Activated B cell treated with CpG ODN at 0.5 μM for 24 hours (primary cell): ENCODE results near the gene CORIN. TPM values are rescaled to one million over a fixed set of nuclear protein-coding genes. Genes with fewer than 3 reads are reported as not detected.

Source experiments
- ATAC-seq: fragments of 200-7000 bp; cut with Tn5 transposase; one replicate; pipeline ENCODE4 v1.10.0; 2021; ENCODE audit warnings: low read depth, mild to moderate bottlenecking, moderate library complexity
- CTCF ChIA-PET: fragments of 350-600 bp; sonication (Branson Sonifier 250); formaldehyde crosslinking; loops from one replicate; lab custom pipeline; 2021; ENCODE audit warnings: antibody characterized with exemption; lab: Charles Lee
- POLR2A ChIA-PET: fragments of 350-600 bp; sonication (Branson Sonifier 250); formaldehyde crosslinking; loops from one replicate; lab custom pipeline; 2021; ENCODE audit warnings: antibody characterized with exemption; lab: Charles Lee
- DNase-seq: peaks from one replicate; pipeline ENCODE4 v3.0.0; 2022
- H3K27ac Mint-ChIP-seq: one replicate; pipeline ENCODE4 v1.8.0; 2020; ENCODE audit warnings: mixed read lengths
- H3K27me3 Mint-ChIP-seq: one replicate; pipeline ENCODE4 v1.8.0; 2021; ENCODE audit warnings: mixed read lengths
- H3K36me3 Mint-ChIP-seq: one replicate; pipeline ENCODE4 v1.8.0; 2021; ENCODE audit warnings: low read depth, mixed read lengths
- H3K4me1 Mint-ChIP-seq: one replicate; pipeline ENCODE4 v1.8.0; 2021; ENCODE audit warnings: mixed read lengths
- H3K4me3 Mint-ChIP-seq: one replicate; pipeline ENCODE4 v1.8.0; 2020; ENCODE audit warnings: mild to moderate bottlenecking, mixed read lengths
- H3K9me3 Mint-ChIP-seq: one replicate; pipeline ENCODE4 v1.8.0; 2020; ENCODE audit warnings: mixed read lengths
- intact Hi-C: fragments of 100-400 bp; cut with micrococcal nuclease; formaldehyde crosslinking; loops from one replicate; pipeline ENCODE4 v1.15.1; 2024
- total RNA-seq: library from RNA; stranded (reverse); gene quantifications from 2 replicates; pipeline ENCODE4 v1.2.3, GENCODE V29; 2022
- TF ChIP-seq, protein P1 (sequence below): fragments of 200-600 bp; IDR thresholded peaks from one replicate; pipeline ENCODE4 v1.8.0; 2022; ENCODE audit warnings: antibody characterized with exemption, mild to moderate bottlenecking

The CORIN gene
- total RNA-seq, 1 donor from 2014 or later, result not detected

DNA sequence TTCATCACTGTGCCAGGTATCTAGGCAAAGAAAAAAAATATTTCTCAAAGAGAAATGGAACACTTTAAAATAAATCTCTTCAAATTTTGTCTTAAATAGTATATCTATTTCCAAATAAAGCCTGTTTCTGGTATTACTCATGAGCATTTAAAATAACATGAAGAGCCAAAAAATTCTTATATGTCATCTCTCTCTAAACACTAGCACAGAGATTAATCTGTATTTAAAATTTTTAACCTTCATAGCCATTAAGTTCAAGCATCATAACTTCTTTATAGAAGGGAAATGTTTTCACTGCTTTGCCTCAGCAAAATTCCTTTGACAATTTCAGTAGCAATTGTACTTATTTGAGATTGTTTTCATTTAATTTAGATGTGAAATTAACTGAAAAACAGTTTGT is 5.1 kb upstream of the CORIN start:
- no peak overlapping the region for H3K4me3 Mint-ChIP-seq
- ChIA-PET POLR2A (no interaction called here), CTCF (no interaction called here)
- TF ChIP-seq, protein P1, sequence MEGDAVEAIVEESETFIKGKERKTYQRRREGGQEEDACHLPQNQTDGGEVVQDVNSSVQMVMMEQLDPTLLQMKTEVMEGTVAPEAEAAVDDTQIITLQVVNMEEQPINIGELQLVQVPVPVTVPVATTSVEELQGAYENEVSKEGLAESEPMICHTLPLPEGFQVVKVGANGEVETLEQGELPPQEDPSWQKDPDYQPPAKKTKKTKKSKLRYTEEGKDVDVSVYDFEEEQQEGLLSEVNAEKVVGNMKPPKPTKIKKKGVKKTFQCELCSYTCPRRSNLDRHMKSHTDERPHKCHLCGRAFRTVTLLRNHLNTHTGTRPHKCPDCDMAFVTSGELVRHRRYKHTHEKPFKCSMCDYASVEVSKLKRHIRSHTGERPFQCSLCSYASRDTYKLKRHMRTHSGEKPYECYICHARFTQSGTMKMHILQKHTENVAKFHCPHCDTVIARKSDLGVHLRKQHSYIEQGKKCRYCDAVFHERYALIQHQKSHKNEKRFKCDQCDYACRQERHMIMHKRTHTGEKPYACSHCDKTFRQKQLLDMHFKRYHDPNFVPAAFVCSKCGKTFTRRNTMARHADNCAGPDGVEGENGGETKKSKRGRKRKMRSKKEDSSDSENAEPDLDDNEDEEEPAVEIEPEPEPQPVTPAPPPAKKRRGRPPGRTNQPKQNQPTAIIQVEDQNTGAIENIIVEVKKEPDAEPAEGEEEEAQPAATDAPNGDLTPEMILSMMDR, result no peak
- no peak overlapping the region for H3K27ac Mint-ChIP-seq
- intact Hi-C loops, result no loop called here
- peaks cover 15% of the 10 kb centered on the region for H3K4me1 Mint-ChIP-seq
- no peaks in the 10 kb centered on the region for H3K27me3 Mint-ChIP-seq
- H3K36me3 Mint-ChIP-seq, result peaks cover 25% of the 10 kb centered on the region
- no peaks in the 10 kb centered on the region for H3K9me3 Mint-ChIP-seq
- ATAC-seq (no peak), DNase-seq (no peak)

DNA sequence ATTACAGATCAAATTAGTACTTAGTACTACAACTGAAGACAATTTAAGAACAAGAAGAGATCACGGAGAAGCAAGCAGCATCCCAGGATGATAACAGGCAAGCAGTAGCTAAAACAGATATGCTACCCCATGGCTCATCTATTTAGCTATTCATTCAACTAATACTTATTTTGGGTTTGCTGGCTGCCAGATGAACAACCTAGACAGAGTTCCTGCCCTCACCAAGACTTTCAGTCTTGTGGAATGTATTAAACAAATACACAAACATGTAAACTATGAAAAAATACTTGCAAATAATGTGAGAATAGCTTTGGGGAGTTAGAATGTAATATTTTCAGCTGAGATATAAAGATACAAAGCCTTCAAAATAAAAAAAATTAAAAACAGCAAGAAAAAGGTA is 2.4 kb upstream of the CORIN start:
- H3K4me3 Mint-ChIP-seq, result no peak overlapping the region
- CTCF ChIA-PET, result interaction anchor here (1.1 to 1.6 kb wide), 3 partner anchors 13 to 172 kb away, joined by 3 to 6 read pairs (median 4); no protein-coding TSS in a partner anchor
- H3K27me3 Mint-ChIP-seq, result peaks cover 6% of the 10 kb centered on the region
- intact Hi-C loops, result no loop called here
- no peak overlapping the region for H3K27ac Mint-ChIP-seq
- ATAC-seq (no peak), DNase-seq (no peak)
- no peaks in the 10 kb centered on the region for H3K9me3 Mint-ChIP-seq
- peaks cover 10% of the 10 kb centered on the region for H3K36me3 Mint-ChIP-seq
- POLR2A ChIA-PET, result no interaction called here
- TF ChIP-seq, protein P1, result no peak
- H3K4me1 Mint-ChIP-seq, result peaks cover 37% of the 10 kb centered on the region

DNA sequence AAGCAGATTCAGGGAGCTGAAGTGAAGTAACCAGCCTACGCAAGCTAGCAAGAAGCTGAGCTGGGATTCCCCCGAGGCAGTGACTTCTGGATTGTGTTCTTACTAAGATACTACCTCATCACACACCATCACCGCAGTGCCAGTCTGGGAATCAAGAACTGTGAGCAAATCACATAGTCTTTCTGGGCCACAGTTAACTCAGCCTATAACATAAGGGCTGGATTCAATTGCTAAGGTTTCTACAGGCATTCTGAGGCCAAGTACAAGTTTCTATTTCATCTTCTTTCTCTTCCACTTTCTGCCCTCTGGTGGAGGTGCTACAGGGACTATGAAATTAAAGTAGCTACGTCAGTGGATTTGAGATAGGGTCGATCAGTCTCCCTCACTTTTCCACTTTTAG is 1.4 kb upstream of the CORIN start:
- ChIA-PET CTCF (interaction anchor here (0.8 to 1.6 kb wide), 4 partner anchors 14 to 171 kb away, joined by 3 to 6 read pairs (median 4); no protein-coding TSS in a partner anchor), POLR2A (no interaction called here)
- DNase-seq, result no peak
- Mint-ChIP-seq H3K9me3 (no peaks in the 10 kb centered on the region), H3K27me3 (peaks cover 13% of the 10 kb centered on the region), H3K36me3 (peaks cover 9% of the 10 kb centered on the region), H3K4me1 (peaks cover 37% of the 10 kb centered on the region), H3K27ac (no peak overlapping the region), H3K4me3 (peak overlapping the region; percentile 24)
- peak; percentile 51 for ATAC-seq
- TF ChIP-seq, protein P1, result no peak
- intact Hi-C loops, result loop anchor here (1.0 to 10.0 kb wide), 5 partner anchors 76 to 994 kb away; partner anchors contain the start of genes COMMD8 and NFXL1

DNA sequence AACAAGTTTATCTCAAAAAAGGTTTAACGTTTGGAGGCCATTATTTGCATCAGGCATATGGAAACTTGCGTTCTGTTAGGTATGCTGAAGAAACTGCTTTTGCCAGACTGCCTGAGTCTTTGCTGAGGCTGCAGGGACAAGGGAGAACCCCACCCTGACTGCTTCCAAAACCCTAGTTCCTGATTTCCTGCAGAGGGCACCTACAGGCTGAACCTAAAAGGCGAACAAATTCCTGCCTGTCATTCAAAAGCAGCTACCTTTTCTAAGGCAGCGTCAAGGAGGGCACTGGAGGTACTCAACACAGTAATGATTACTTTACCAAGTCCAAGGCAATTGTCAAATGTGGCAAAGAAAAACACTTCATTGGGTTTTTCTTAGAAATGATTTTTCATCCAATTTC is 578 bp upstream of the CORIN start:
- ChIA-PET CTCF (interaction anchor here (1.6 kb wide), 1 partner anchor 151 kb away, joined by 6 read pairs; no protein-coding TSS in a partner anchor), POLR2A (no interaction called here)
- DNase-seq, result no peak
- intact Hi-C loops, result loop anchor here (2.0 to 10.0 kb wide), 4 partner anchors 76 to 994 kb away; partner anchors contain the start of genes COMMD8 and NFXL1
- Mint-ChIP-seq H3K4me3 (no peak overlapping the region), H3K36me3 (peaks cover under 1% of the 10 kb centered on the region), H3K4me1 (peaks cover 37% of the 10 kb centered on the region), H3K27me3 (peaks cover 19% of the 10 kb centered on the region), H3K9me3 (no peaks in the 10 kb centered on the region), H3K27ac (no peak overlapping the region)
- ATAC-seq, result no peak
- TF ChIP-seq, protein P1, result no peak

DNA sequence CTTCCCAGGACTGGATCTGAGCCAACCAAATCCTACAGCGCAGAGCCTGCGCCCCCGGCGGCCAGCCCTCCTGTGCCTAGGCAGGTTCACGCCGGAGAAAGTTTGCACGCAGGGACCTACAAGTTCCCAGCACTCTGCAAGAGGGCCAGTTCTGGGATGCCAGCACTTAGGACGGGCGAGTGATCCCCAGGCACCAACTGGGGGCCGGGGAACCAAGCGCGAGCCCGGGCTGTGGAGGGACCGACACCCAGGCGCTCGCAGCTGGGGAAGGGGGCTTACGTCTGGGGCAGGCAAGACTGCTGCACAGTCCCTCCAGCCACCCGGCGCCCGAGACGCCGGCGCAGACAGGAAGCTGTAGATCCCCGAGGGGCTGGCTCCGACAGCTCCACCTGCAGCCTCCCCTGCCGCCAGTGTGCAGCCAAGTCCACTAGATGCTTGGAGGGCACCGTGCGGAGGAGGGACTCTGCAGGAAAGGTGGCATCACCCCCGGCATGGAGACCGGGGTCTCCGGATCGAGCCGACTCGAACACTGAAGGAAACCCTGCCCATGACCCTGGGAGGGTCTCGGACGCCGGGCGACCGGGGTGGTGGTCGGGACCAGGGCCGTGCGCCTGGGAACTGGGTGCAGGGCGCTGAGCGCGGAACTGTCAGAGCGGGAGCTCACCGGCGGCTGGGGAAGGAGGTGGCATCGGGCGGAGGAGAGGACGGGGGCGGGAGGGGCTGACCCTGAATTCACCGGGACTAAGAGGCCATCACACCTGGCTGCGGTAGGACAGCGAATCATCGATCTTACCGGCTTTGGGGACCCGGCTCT is 566 bp downstream of the CORIN start:
- peak overlapping the region; percentile 86 for H3K4me3 Mint-ChIP-seq
- H3K9me3 Mint-ChIP-seq, result peaks cover 8% of the 10 kb centered on the region
- no peaks in the 10 kb centered on the region for H3K36me3 Mint-ChIP-seq
- ATAC-seq (peak; percentile 79), DNase-seq (peak; percentile 54)
- H3K27me3 Mint-ChIP-seq, result peaks cover 28% of the 10 kb centered on the region
- CTCF ChIA-PET, result interaction anchor here (1.1 to 1.4 kb wide), 4 partner anchors 42 to 167 kb away, joined by 3 to 4 read pairs (median 4); no protein-coding TSS in a partner anchor
- intact Hi-C loops, result loop anchor here (1.0 to 10.0 kb wide), 4 partner anchors 10 to 992 kb away; partner anchors contain the start of gene COMMD8
- TF ChIP-seq, protein P1, result no peak
- H3K4me1 Mint-ChIP-seq, result peaks cover 37% of the 10 kb centered on the region
- POLR2A ChIA-PET, result interaction anchor here (0.6 kb wide), 1 partner anchor 1070 kb away, joined by 3 read pairs; the partner anchor contains the start of gene OCIAD2
- H3K27ac Mint-ChIP-seq, result no peak overlapping the region
